GM21447 (cell line): ENCODE measurements around the gene SLC2A6.

Experiments
- ATAC-seq: cut with Tn5 transposase; IDR thresholded peaks from one replicate; pipeline ENCODE4 v1.9.1; 2021; ENCODE audit not compliant: unreplicated experiment

SLC2A6 gene

GRCh38 chr9:133515615-133516255, 36.8 kb upstream of the SLC2A6 start:
- no peak for ATAC-seq

- no peak for ATAC-seq
These were observed 36.3 kb upstream of the SLC2A6 start for GRCh38 chr9:133515240-133515610.

GRCh38 chr9:133514460-133515239, 35.8 kb upstream of the SLC2A6 start:
- ATAC-seq: no peak

GRCh38 chr9:133513214-133514100, 34.6 kb upstream of the SLC2A6 start:
- ATAC-seq: no peak

- no peak for ATAC-seq
These were observed 33.6 kb upstream of the SLC2A6 start for GRCh38 chr9:133512253-133513213.

- no peak for ATAC-seq
These were observed 32.7 kb upstream of the SLC2A6 start for GRCh38 chr9:133511607-133512006.

GRCh38 chr9:133510926-133511505, 32.1 kb upstream of the SLC2A6 start:
- no peak for ATAC-seq

GRCh38 chr9:133509179-133510083, 30.5 kb upstream of the SLC2A6 start:
- no peak for ATAC-seq

- no peak for ATAC-seq
These were observed 29.1 kb upstream of the SLC2A6 start for GRCh38 chr9:133508046-133508445.

GRCh38 chr9:133507246-133507965, 28.5 kb upstream of the SLC2A6 start:
- no peak for ATAC-seq

GRCh38 chr9:133506653-133507038, 27.7 kb upstream of the SLC2A6 start:
- ATAC-seq: no peak

GRCh38 chr9:133505901-133506652, 27.2 kb upstream of the SLC2A6 start:
- no peak for ATAC-seq

- no peak for ATAC-seq
These were observed 26.4 kb upstream of the SLC2A6 start for GRCh38 chr9:133505186-133505830.

GRCh38 chr9:133502112-133502511, 23.2 kb upstream of the SLC2A6 start:
- no peak for ATAC-seq

GRCh38 chr9:133499892-133500270, 21.0 kb upstream of the SLC2A6 start:
- no peak for ATAC-seq

- no peak for ATAC-seq
These were observed 20.4 kb upstream of the SLC2A6 start for GRCh38 chr9:133499132-133499891.
